Measurements from ENCODE around the gene OLFM2. TPM values are rescaled to one million over a fixed set of nuclear protein-coding genes. Genes with fewer than 3 reads are reported as not detected.
A peak's percentile ranks its signal among the peaks of the same experiment; 100 is the strongest.
"Not testable (repeated sequence)": the region's sequence is repeated elsewhere in the genome, so short reads cannot be mapped to it uniquely, and the experiment has no call there.

The OLFM2 gene
- total RNA-seq, 2 experiments from 2014 or later: 11.3 to 12.5 TPM

- Mint-ChIP-seq H3K36me3 (ENCODE audit: low read depth) (no peaks in the 10 kb centered on the region), H3K27ac (no peak overlapping the region), H3K4me1 (peaks cover 15% of the 10 kb centered on the region), H3K9me3 (peaks cover under 1% of the 10 kb centered on the region), H3K4me3 (no peak overlapping the region), H3K27me3 (peaks cover 45% of the 10 kb centered on the region)
- no peak for DNase-seq
- ChIA-PET POLR2A (no interaction called here), CTCF (no interaction called here)
Observed at GRCh38 chr19:9935506-9936325, 599 bp downstream of the OLFM2 start.

- ChIA-PET CTCF (no interaction called here), POLR2A (no interaction called here)
- peak; percentile 78 for DNase-seq
- H3K36me3 Mint-ChIP-seq (ENCODE audit: low read depth): no peaks in the 10 kb centered on the region
- H3K4me3 Mint-ChIP-seq: no peak overlapping the region
- H3K9me3 Mint-ChIP-seq: no peaks in the 10 kb centered on the region
- peaks cover 45% of the 10 kb centered on the region for H3K27me3 Mint-ChIP-seq
- H3K4me1 Mint-ChIP-seq: peaks cover 15% of the 10 kb centered on the region
- no peak overlapping the region for H3K27ac Mint-ChIP-seq
Observed at GRCh38 chr19:9934132-9934950, 2.0 kb downstream of the OLFM2 start.

GRCh38 chr19:9932835-9933234 lies 3.5 kb downstream of the OLFM2 start:
- POLR2A ChIA-PET: no interaction called here
- no peak overlapping the region for H3K4me3 Mint-ChIP-seq
- H3K9me3 Mint-ChIP-seq: no peaks in the 10 kb centered on the region
- H3K4me1 Mint-ChIP-seq: peaks cover 15% of the 10 kb centered on the region
- H3K27ac Mint-ChIP-seq: no peak overlapping the region
- no peaks in the 10 kb centered on the region for H3K36me3 Mint-ChIP-seq (ENCODE audit: low read depth)
- peaks cover 45% of the 10 kb centered on the region for H3K27me3 Mint-ChIP-seq
- CTCF ChIA-PET: interaction anchor here (0.9 to 1.5 kb wide), 4 partner anchors 11 to 307 kb away, joined by 3 to 9 read pairs (median 4); no protein-coding TSS in a partner anchor
- DNase-seq: no peak

- Mint-ChIP-seq H3K27ac (no peak overlapping the region), H3K4me1 (peaks cover 9% of the 10 kb centered on the region), H3K9me3 (no peaks in the 10 kb centered on the region), H3K36me3 (ENCODE audit: low read depth) (no peaks in the 10 kb centered on the region), H3K4me3 (no peak overlapping the region), H3K27me3 (peaks cover 33% of the 10 kb centered on the region)
- DNase-seq: no peak
- POLR2A ChIA-PET: no interaction called here
- CTCF ChIA-PET: interaction anchor here (0.6 to 2.5 kb wide), 7 partner anchors 9 to 182 kb away, joined by 3 to 20 read pairs (median 4); no protein-coding TSS in a partner anchor
Observed at GRCh38 chr19:9931629-9932028, 4.7 kb downstream of the OLFM2 start.

- CTCF ChIA-PET: interaction anchor here (0.5 to 1.1 kb wide), 2 partner anchors 104 to 1026 kb away, joined by 4 read pairs; no protein-coding TSS in a partner anchor
- Mint-ChIP-seq H3K9me3 (no peaks in the 10 kb centered on the region), H3K4me1 (no peaks in the 10 kb centered on the region), H3K27ac (no peak overlapping the region), H3K4me3 (no peak overlapping the region), H3K36me3 (ENCODE audit: low read depth) (no peaks in the 10 kb centered on the region), H3K27me3 (peaks cover 9% of the 10 kb centered on the region)
- POLR2A ChIA-PET: no interaction called here
- no peak for DNase-seq
Observed at GRCh38 chr19:9923440-9923839, 12.9 kb downstream of the OLFM2 start.

GRCh38 chr19:9922782-9923379 lies 13.4 kb downstream of the OLFM2 start:
- H3K9me3 Mint-ChIP-seq; POLR2A ChIA-PET; H3K4me3 Mint-ChIP-seq; H3K4me1 Mint-ChIP-seq; H3K36me3 Mint-ChIP-seq (ENCODE audit: low read depth); H3K27ac Mint-ChIP-seq; DNase-seq: not testable (repeated sequence)
- H3K27me3 Mint-ChIP-seq: peaks cover 10% of the 10 kb centered on the region
- CTCF ChIA-PET: interaction anchor here (0.7 to 1.5 kb wide), 3 partner anchors 8 to 78 kb away, joined by 3 to 5 read pairs (median 3); no protein-coding TSS in a partner anchor

- Mint-ChIP-seq H3K27ac (no peak overlapping the region), H3K27me3 (peaks cover 29% of the 10 kb centered on the region), H3K9me3 (no peaks in the 10 kb centered on the region), H3K4me1 (peaks cover 16% of the 10 kb centered on the region), H3K36me3 (ENCODE audit: low read depth) (no peaks in the 10 kb centered on the region), H3K4me3 (no peak overlapping the region)
- DNase-seq: no peak
- ChIA-PET CTCF (no interaction called here), POLR2A (no interaction called here)
Observed at GRCh38 chr19:9917321-9917720, 19.0 kb downstream of the OLFM2 start.

- ChIA-PET CTCF (no interaction called here), POLR2A (no interaction called here)
- Mint-ChIP-seq H3K36me3 (ENCODE audit: low read depth) (no peaks in the 10 kb centered on the region), H3K4me3 (no peak overlapping the region), H3K27ac (no peak overlapping the region), H3K27me3 (peaks cover 29% of the 10 kb centered on the region), H3K9me3 (no peaks in the 10 kb centered on the region), H3K4me1 (peaks cover 16% of the 10 kb centered on the region)
- no peak for DNase-seq
Observed at GRCh38 chr19:9916719-9917118, 19.6 kb downstream of the OLFM2 start.

GRCh38 chr19:9914315-9915207 lies 21.8 kb downstream of the OLFM2 start:
- POLR2A ChIA-PET: no interaction called here

GRCh38 chr19:9914001-9914314 lies 22.4 kb downstream of the OLFM2 start:
- Mint-ChIP-seq H3K9me3 (no peaks in the 10 kb centered on the region), H3K36me3 (ENCODE audit: low read depth) (no peaks in the 10 kb centered on the region)
- no peak for DNase-seq

More at GRCh38 chr19:9914315-9915207, 21.8 kb downstream of the OLFM2 start:
- peaks cover 30% of the 10 kb centered on the region for H3K27me3 Mint-ChIP-seq
- H3K4me1 Mint-ChIP-seq: peaks cover 16% of the 10 kb centered on the region
- H3K27ac Mint-ChIP-seq: no peak overlapping the region
- H3K9me3 Mint-ChIP-seq: no peaks in the 10 kb centered on the region
- peak; percentile 79 for DNase-seq
- no peaks in the 10 kb centered on the region for H3K36me3 Mint-ChIP-seq (ENCODE audit: low read depth)
- CTCF ChIA-PET: interaction anchor here (0.6 kb wide), 1 partner anchor 58 kb away, joined by 3 read pairs; no protein-coding TSS in a partner anchor
- peak overlapping the region; percentile 60 for H3K4me3 Mint-ChIP-seq

GRCh38 chr19:9913237-9914000 lies 22.9 kb downstream of the OLFM2 start:
- no peak for DNase-seq
- peak overlapping the region; percentile 62 for H3K4me3 Mint-ChIP-seq
- H3K27ac Mint-ChIP-seq: no peak overlapping the region
- POLR2A ChIA-PET: interaction anchor here (0.6 kb wide), 1 partner anchor 467 kb away, joined by 3 read pairs; the partner anchor contains the start of gene TYK2
- peaks cover 16% of the 10 kb centered on the region for H3K4me1 Mint-ChIP-seq
- no peaks in the 10 kb centered on the region for H3K9me3 Mint-ChIP-seq
- H3K27me3 Mint-ChIP-seq: peaks cover 32% of the 10 kb centered on the region
- CTCF ChIA-PET: interaction anchor here (0.6 to 0.7 kb wide), 3 partner anchors 126 to 890 kb away, joined by 3 to 4 read pairs (median 3); no protein-coding TSS in a partner anchor
- H3K36me3 Mint-ChIP-seq (ENCODE audit: low read depth): no peaks in the 10 kb centered on the region

More at GRCh38 chr19:9914001-9914314, 22.4 kb downstream of the OLFM2 start:
- H3K27ac Mint-ChIP-seq: no peak overlapping the region
- POLR2A ChIA-PET: no interaction called here
- H3K4me1 Mint-ChIP-seq: peaks cover 16% of the 10 kb centered on the region
- H3K4me3 Mint-ChIP-seq: peak overlapping the region; percentile 60
- H3K27me3 Mint-ChIP-seq: peaks cover 35% of the 10 kb centered on the region
- CTCF ChIA-PET: interaction anchor here (0.6 kb wide), 1 partner anchor 891 kb away, joined by 3 read pairs; no protein-coding TSS in a partner anchor
